ENCODE measurements around the gene ARHGAP15.
A peak's percentile ranks its signal among the peaks of the same experiment; 100 is the strongest.

Gene ARHGAP15

DNA sequence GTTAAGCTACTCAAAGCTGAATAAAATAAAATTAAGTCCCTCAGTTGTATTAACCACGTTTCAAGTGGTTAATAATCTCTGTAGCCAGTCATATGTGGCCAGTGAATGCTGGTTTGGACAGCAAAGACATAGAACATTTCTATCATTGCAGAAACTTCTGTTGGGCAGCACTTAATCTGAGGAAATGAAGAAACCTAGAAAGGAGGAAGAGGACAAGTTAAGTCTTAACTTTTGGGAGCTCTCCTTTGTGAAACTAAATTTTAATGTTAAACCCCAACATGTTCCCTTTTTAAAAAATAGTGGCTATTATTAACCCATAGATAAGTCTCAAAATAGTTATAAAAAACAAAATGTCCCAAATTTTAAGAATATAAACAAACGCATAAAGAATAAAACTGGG lies 421.3 kb downstream of the ARHGAP15 start:
- TF ChIP-seq, protein P1, sequence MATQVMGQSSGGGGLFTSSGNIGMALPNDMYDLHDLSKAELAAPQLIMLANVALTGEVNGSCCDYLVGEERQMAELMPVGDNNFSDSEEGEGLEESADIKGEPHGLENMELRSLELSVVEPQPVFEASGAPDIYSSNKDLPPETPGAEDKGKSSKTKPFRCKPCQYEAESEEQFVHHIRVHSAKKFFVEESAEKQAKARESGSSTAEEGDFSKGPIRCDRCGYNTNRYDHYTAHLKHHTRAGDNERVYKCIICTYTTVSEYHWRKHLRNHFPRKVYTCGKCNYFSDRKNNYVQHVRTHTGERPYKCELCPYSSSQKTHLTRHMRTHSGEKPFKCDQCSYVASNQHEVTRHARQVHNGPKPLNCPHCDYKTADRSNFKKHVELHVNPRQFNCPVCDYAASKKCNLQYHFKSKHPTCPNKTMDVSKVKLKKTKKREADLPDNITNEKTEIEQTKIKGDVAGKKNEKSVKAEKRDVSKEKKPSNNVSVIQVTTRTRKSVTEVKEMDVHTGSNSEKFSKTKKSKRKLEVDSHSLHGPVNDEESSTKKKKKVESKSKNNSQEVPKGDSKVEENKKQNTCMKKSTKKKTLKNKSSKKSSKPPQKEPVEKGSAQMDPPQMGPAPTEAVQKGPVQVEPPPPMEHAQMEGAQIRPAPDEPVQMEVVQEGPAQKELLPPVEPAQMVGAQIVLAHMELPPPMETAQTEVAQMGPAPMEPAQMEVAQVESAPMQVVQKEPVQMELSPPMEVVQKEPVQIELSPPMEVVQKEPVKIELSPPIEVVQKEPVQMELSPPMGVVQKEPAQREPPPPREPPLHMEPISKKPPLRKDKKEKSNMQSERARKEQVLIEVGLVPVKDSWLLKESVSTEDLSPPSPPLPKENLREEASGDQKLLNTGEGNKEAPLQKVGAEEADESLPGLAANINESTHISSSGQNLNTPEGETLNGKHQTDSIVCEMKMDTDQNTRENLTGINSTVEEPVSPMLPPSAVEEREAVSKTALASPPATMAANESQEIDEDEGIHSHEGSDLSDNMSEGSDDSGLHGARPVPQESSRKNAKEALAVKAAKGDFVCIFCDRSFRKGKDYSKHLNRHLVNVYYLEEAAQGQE (IDR thresholded peaks at IDR 0.05; ENCODE audit: insufficient replicate concordance, low read depth) = no peak
- TF ChIP-seq, protein P2, sequence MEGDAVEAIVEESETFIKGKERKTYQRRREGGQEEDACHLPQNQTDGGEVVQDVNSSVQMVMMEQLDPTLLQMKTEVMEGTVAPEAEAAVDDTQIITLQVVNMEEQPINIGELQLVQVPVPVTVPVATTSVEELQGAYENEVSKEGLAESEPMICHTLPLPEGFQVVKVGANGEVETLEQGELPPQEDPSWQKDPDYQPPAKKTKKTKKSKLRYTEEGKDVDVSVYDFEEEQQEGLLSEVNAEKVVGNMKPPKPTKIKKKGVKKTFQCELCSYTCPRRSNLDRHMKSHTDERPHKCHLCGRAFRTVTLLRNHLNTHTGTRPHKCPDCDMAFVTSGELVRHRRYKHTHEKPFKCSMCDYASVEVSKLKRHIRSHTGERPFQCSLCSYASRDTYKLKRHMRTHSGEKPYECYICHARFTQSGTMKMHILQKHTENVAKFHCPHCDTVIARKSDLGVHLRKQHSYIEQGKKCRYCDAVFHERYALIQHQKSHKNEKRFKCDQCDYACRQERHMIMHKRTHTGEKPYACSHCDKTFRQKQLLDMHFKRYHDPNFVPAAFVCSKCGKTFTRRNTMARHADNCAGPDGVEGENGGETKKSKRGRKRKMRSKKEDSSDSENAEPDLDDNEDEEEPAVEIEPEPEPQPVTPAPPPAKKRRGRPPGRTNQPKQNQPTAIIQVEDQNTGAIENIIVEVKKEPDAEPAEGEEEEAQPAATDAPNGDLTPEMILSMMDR (IDR thresholded peaks at IDR 0.05; ENCODE audit: insufficient read depth, low read length) = no peak
- TF ChIP-seq GABPA (IDR thresholded peaks at IDR 0.05; ENCODE audit: low read depth) (no peak), SPI1 (IDR thresholded peaks at IDR 0.05; ENCODE audit: borderline replicate concordance, low read depth) (peak; percentile 52), POLR2AphosphoS5 (IDR thresholded peaks at IDR 0.05; ENCODE audit: low read depth) (no peak)
- no peaks in the 10 kb centered on the region for H3K27me3 ChIP-seq (ENCODE audit: insufficient read depth, poor library complexity, severe bottlenecking)
- no peak overlapping the region for H3K27ac ChIP-seq (replicated peaks)
- peak in 1 of 2 experiments; percentile 16 for DNase-seq (ENCODE audit: low read depth in 1 of 2, low spot score in 1 of 2)
- H3K4me3 ChIP-seq (replicated peaks; ENCODE audit: insufficient read depth, low read length) = no peak overlapping the region

DNA sequence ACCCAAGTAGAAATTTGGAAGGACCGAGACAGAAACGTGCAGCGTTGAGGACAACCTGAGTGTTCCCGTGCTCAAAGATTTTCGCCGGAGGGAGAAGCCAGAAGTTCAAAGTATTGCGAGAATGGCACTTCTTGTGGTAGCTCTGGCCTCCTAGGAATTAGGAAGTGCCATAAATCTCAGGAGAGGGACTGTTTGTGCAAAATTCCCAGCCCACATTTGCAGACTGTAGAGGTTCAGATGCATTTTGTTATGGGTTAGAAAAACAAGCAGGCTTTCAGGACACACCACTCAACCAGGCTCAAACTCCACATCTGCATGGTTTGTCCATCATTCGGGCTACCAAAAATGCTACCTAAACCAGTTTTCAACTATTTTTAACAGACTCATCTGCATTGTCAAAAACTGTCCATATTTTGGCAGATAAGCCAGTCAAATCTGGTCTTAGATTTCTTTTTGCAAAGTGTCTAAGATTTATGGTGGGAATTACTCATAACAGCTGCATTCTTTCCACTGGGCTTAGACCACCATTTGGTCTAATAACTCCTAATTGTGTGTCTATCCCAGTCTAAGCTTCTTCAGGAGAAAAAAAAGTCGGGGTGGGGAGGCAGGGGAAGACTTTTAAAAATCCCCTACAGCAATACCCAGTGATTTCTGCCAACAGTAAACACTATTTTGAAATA lies 422.9 kb downstream of the ARHGAP15 start:
- no peak overlapping the region for H3K27ac ChIP-seq (replicated peaks)
- no peak for DNase-seq (ENCODE audit: low read depth in 1 of 2, low spot score in 1 of 2)
- TF ChIP-seq, protein P1 (IDR thresholded peaks at IDR 0.05; ENCODE audit: insufficient replicate concordance, low read depth) = no peak
- no peak for TF ChIP-seq GABPA (IDR thresholded peaks at IDR 0.05; ENCODE audit: low read depth)
- H3K4me3 ChIP-seq (replicated peaks; ENCODE audit: insufficient read depth, low read length) = no peak overlapping the region
- no peaks in the 10 kb centered on the region for H3K27me3 ChIP-seq (ENCODE audit: insufficient read depth, poor library complexity, severe bottlenecking)

DNA sequence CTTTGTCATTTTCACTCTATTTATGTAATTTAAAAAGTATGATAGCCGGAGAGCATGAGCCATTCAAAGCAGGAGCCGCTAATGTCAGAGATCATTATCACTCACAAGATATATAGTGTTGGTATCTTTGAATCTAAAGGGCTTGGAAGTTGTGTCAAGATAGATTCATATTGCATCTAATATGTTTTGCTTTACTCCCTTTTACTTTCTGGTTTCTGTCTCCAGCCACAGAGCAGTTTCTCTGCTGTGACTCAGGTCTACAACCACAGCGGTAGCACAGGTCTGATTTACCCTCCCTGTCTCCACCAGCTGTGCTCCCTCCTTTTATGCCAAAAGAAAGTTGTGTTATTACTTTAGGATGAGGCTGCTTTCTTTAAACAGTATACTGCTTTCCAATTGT lies 424.0 kb downstream of the ARHGAP15 start:
- TF ChIP-seq POLR2AphosphoS5 (IDR thresholded peaks at IDR 0.05; ENCODE audit: low read depth) = no peak
- TF ChIP-seq, protein P2 (IDR thresholded peaks at IDR 0.05; ENCODE audit: insufficient read depth, low read length) = no peak
- TF ChIP-seq, protein P1 (IDR thresholded peaks at IDR 0.05; ENCODE audit: insufficient replicate concordance, low read depth) = no peak
- Histone ChIP-seq H3K4me3 (replicated peaks; ENCODE audit: insufficient read depth, low read length) (no peak overlapping the region), H3K27me3 (ENCODE audit: insufficient read depth, poor library complexity, severe bottlenecking) (no peaks in the 10 kb centered on the region), H3K27ac (replicated peaks) (no peak overlapping the region)
- DNase-seq (ENCODE audit: low read depth in 1 of 2, low spot score in 1 of 2) = no peak

Data from HL-60 (cell line).